ENCODE data around the gene NCOA4.
A peak's percentile ranks its signal among the peaks of the same experiment; 100 is the strongest.
"Not testable (repeated sequence)": the region's sequence is repeated elsewhere in the genome, so short reads cannot be mapped to it uniquely, and the experiment has no call there.

Gene NCOA4

DNA sequence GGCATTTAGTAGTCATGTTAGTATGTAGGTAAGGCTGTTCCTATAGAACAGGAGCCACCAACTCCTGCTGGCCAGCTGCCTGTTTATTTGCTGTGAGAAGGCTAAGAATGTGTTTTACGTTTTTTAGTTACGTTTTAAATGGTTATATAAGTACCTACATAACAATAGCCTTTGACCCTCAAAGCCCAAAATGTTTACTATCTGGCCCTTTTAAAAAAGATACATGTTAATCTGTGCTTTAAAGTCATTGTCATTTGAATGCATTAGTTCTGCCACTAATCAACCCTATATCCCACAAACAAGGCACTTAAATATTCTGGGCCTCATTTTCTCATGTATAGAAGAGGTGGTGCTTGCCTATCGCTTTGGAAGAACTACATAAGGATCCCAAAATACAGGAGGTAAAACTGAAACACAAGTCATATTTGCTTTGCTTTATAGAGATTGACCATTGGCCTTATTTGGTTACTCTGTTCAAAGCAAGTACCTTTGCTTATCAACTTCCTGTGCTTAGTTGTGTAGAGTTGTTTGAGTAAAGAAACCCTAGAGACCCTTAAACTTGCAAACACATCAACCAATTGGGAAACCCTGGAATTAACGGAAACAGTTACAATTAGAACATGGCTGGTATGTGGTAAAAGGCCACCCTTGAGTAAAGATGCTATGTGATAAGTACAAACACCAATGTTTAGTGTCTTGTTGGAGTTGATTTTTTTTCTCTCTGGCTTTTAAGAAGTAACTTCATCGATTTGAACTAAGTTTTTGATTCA, 32.2 kb downstream of the NCOA4 start:
- Histone ChIP-seq H3K4me2 (no peak overlapping the region), H3K9ac (no peak overlapping the region), H3K27me3 (no peaks in the 10 kb centered on the region), H3K4me3 (no peak overlapping the region), H3K36me3 (peaks cover 83% of the 10 kb centered on the region), H3K4me1 (no peaks in the 10 kb centered on the region), H3K9me3 (peaks cover 20% of the 10 kb centered on the region), H3K27ac (no peak overlapping the region), H4K20me1 (peaks cover 23% of the 10 kb centered on the region)
- no peak for TF ChIP-seq Cebpa-rat (IDR thresholded peaks at IDR 0.05)

- Histone ChIP-seq H3K4me2 (no peak overlapping the region), H3K4me1 (no peaks in the 10 kb centered on the region), H3K27me3 (no peaks in the 10 kb centered on the region), H3K27ac (no peak overlapping the region), H3K36me3 (peaks cover 83% of the 10 kb centered on the region), H4K20me1 (peaks cover 16% of the 10 kb centered on the region), H3K9ac (no peak overlapping the region), H3K4me3 (no peak overlapping the region), H3K9me3 (peaks cover 20% of the 10 kb centered on the region)
- TF ChIP-seq Cebpa-rat (IDR thresholded peaks at IDR 0.05), result no peak
Observed at GRCh38 chr10:45997557-45997956, 32.9 kb downstream of the NCOA4 start.

- H3K9me3 ChIP-seq, H3K4me2 ChIP-seq, H3K27me3 ChIP-seq, H3K4me1 ChIP-seq, H3K27ac ChIP-seq, H3K9ac ChIP-seq, H3K4me3 ChIP-seq: not testable (repeated sequence)
- H3K36me3 ChIP-seq, result peaks cover 35% of the 10 kb centered on the region
- peaks cover 30% of the 10 kb centered on the region for H4K20me1 ChIP-seq
Observed at GRCh38 chr10:45985590-45985989, 44.8 kb downstream of the NCOA4 start.

DNA sequence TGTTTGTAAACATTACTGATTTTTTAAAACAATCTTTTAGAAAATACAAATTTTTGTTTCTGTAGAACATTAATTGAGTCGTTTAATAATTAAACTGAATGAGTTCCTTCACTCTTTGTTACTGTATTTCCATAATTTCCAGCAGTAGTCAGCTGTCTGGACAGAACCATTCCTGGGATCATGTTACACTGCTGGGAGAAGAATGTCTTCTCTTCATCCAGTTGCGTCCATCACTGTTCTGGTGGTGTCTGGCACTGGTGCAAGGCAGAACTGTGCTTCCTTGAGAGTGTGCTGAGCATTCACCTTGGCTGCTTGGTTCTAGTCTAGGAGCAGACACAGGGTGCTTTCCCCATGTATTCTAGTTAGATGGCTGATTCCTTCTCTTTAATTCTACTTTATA, 46.0 kb downstream of the NCOA4 start:
- H3K9ac ChIP-seq, H3K9me3 ChIP-seq, H3K4me3 ChIP-seq, H3K4me1 ChIP-seq, H3K27ac ChIP-seq, H3K27me3 ChIP-seq, H3K4me2 ChIP-seq: not testable (repeated sequence)
- Histone ChIP-seq H3K36me3 (peaks cover 26% of the 10 kb centered on the region), H4K20me1 (peaks cover 33% of the 10 kb centered on the region)

DNA sequence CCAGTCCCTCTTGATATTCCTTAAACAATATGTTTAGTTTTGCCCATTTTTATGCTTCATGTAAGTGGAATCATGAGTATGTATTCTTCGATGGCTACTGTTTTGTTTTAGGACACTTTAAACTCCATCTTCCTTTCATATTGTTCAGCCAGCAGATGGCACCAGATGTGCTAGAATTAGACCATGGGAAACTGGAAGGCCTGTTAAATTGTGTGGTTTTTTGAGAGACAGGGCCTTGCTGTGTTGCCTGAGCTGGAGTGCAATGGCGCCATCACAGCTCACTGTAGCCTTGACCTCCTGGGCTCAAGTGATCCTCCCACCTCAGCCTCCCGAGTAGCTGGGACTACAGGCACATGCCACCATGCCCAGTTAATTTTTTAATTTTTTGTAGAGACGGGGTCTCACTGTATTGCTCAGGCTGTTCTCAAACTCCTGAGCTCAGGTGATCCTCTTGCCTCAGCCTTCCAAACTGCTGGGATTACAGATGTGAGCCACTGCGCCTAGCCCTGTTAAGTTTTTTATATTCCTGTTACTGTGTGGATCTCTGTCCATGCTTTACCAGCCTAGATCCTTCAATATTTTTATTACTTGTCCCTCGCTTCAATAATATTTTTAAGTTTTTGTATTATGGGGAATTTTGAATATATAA, 46.8 kb downstream of the NCOA4 start:
- not testable (repeated sequence) for H3K4me2 ChIP-seq, H3K4me1 ChIP-seq, H3K27ac ChIP-seq, H3K9ac ChIP-seq, H3K4me3 ChIP-seq, H3K27me3 ChIP-seq, H3K9me3 ChIP-seq
- peaks cover 41% of the 10 kb centered on the region for H4K20me1 ChIP-seq
- H3K36me3 ChIP-seq, result peaks cover 30% of the 10 kb centered on the region

- H3K9ac ChIP-seq, H3K4me1 ChIP-seq, H3K27me3 ChIP-seq, H3K4me2 ChIP-seq, H3K4me3 ChIP-seq, H3K9me3 ChIP-seq, H3K27ac ChIP-seq: not testable (repeated sequence)
- H4K20me1 ChIP-seq, result peaks cover 51% of the 10 kb centered on the region
- peaks cover 32% of the 10 kb centered on the region for H3K36me3 ChIP-seq
Observed at GRCh38 chr10:45981367-45981766, 49.1 kb downstream of the NCOA4 start.

- not testable (repeated sequence) for H3K27ac ChIP-seq, H3K9me3 ChIP-seq, H3K27me3 ChIP-seq, H3K4me3 ChIP-seq, H3K4me1 ChIP-seq, H3K4me2 ChIP-seq, H3K9ac ChIP-seq
- peaks cover 67% of the 10 kb centered on the region for H4K20me1 ChIP-seq
- H3K36me3 ChIP-seq, result peaks cover 31% of the 10 kb centered on the region
Observed at GRCh38 chr10:45978554-45978953, 51.9 kb downstream of the NCOA4 start.

- Histone ChIP-seq H3K9ac (peak overlapping the region; percentile 48; the same call in 1 of the 2 replicates), H3K4me1 (peaks cover 22% of the 10 kb centered on the region), H4K20me1 (peaks cover 54% of the 10 kb centered on the region), H3K4me2 (peak overlapping the region; percentile 83), H3K36me3 (peaks cover 25% of the 10 kb centered on the region)
- H3K9me3 ChIP-seq, H3K27ac ChIP-seq, H3K27me3 ChIP-seq, H3K4me3 ChIP-seq: not testable (repeated sequence)
Observed at GRCh38 chr10:45974041-45974440, 56.4 kb downstream of the NCOA4 start.

DNA sequence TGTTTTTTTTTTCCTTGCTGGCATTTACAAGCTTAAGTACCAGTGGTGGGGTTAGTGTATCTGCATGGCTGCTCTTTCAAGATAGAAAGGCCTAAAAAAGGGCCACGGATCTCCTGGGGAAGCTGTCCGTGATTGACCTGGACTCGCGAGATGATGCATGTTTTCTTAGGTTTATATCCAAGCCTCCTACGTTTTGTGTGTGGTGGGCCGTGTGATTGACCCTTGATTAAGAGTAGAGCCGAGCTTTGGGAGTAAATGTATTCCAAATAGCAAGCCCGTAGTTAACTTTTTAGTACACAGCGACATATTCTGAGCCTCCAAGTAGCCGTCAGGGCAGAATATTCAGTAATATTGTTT, 57.6 kb downstream of the NCOA4 start:
- H3K4me1 ChIP-seq, result peaks cover 22% of the 10 kb centered on the region
- H3K27me3 ChIP-seq, H3K9me3 ChIP-seq: not testable (repeated sequence)
- H3K36me3 ChIP-seq, result peaks cover 20% of the 10 kb centered on the region
- H4K20me1 ChIP-seq, result peaks cover 51% of the 10 kb centered on the region
- H3K4me2 ChIP-seq, result peak overlapping the region; percentile 83
- peak overlapping the region; percentile 82 for H3K27ac ChIP-seq
- H3K4me3 ChIP-seq, result peak overlapping the region; percentile 79
- H3K9ac ChIP-seq, result peak overlapping the region; percentile 86

- Histone ChIP-seq H3K27ac (peak within 1 kb of the TSS; percentile 82), H3K9ac (peak within 1 kb of the TSS; percentile 86), H3K4me2 (peak within 1 kb of the TSS; percentile 83), H4K20me1 (peaks cover 46% of the 10 kb centered on the region), H3K36me3 (peaks cover 15% of the 10 kb centered on the region), H3K4me1 (peaks cover 22% of the 10 kb centered on the region), H3K4me3 (peak within 1 kb of the TSS; percentile 79)
- not testable (repeated sequence) for H3K9me3 ChIP-seq, H3K27me3 ChIP-seq
Observed at GRCh38 chr10:45972106-45972812, 58.2 kb downstream of the NCOA4 start, which contains the start of gene TIMM23. Gene TIMM23 (plus strand): TSS chr10:45972489. CDS start chr10:45972625, 136 bp downstream.

GRCh38 chr10:45971742-45972105, 58.7 kb downstream of the NCOA4 start:
- Histone ChIP-seq H3K9ac (peak overlapping the region; percentile 86), H3K36me3 (peaks cover 14% of the 10 kb centered on the region), H4K20me1 (peaks cover 51% of the 10 kb centered on the region), H3K4me1 (peaks cover 22% of the 10 kb centered on the region), H3K27ac (peak overlapping the region; percentile 82), H3K4me3 (peak overlapping the region; percentile 79), H3K4me2 (peak overlapping the region; percentile 75)
- not testable (repeated sequence) for H3K9me3 ChIP-seq, H3K27me3 ChIP-seq

DNA sequence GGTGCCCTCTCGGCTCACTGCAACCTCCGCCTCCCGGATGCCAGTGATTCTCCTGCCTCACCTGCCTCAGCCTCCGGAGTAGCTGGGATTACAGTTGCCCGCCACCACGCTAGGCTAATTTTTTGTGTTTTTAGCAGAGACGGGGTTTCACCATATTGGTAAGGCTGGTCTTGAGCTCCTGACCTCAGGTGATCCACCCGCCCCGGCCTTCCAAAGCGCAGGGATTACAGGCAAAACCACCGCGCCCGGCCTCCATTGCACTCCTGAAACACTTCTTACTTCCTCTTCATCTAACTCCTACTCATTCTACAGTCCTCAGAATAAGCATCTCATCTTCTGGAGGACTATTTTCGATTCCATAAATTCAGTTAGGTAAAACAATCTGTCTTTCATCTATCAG, 59.4 kb downstream of the NCOA4 start:
- H4K20me1 ChIP-seq, result peaks cover 56% of the 10 kb centered on the region
- peak overlapping the region; percentile 75 for H3K4me2 ChIP-seq
- H3K27me3 ChIP-seq, H3K27ac ChIP-seq, H3K36me3 ChIP-seq, H3K9me3 ChIP-seq: not testable (repeated sequence)
- peak overlapping the region; percentile 79 for H3K4me3 ChIP-seq
- peaks cover 22% of the 10 kb centered on the region for H3K4me1 ChIP-seq
- peak overlapping the region; percentile 86 for H3K9ac ChIP-seq

GRCh38 chr10:45962686-45963452, 67.6 kb downstream of the NCOA4 start:
- not testable (repeated sequence) for H3K9ac ChIP-seq, H3K4me2 ChIP-seq, H3K4me1 ChIP-seq, H3K27ac ChIP-seq, H3K4me3 ChIP-seq, H3K9me3 ChIP-seq, H3K27me3 ChIP-seq
- peaks cover 14% of the 10 kb centered on the region for H3K36me3 ChIP-seq
- peaks cover 11% of the 10 kb centered on the region; the same call in 1 of the 2 replicates for H4K20me1 ChIP-seq

Measured in BLaER1 (cell line).